ENCODE measurements around the gene MRPL53.

- no peak for TF ChIP-seq CTCF (IDR thresholded peaks at IDR 0.05)
- TF ChIP-seq SIN3A (IDR thresholded peaks at IDR 0.05; ENCODE audit: borderline replicate concordance, insufficient read depth, low read depth, low read length), result no peak
- TF ChIP-seq POLR2AphosphoS5 (IDR thresholded peaks at IDR 0.05; ENCODE audit: low read depth, low read length), result no peak
These were observed 2.0 kb upstream of the MRPL53 start for GRCh38 chr2:74474481-74474880.

All from Panc1 (cell line).